Measurements from ENCODE around the gene NRBF2. TPM values are rescaled to one million over a fixed set of nuclear protein-coding genes. Genes with fewer than 3 reads are reported as not detected.

Gene NRBF2
- total and polyA plus RNA-seq, 2 experiments from 2014 or later, result 22.9 to 38.3 TPM

DNA sequence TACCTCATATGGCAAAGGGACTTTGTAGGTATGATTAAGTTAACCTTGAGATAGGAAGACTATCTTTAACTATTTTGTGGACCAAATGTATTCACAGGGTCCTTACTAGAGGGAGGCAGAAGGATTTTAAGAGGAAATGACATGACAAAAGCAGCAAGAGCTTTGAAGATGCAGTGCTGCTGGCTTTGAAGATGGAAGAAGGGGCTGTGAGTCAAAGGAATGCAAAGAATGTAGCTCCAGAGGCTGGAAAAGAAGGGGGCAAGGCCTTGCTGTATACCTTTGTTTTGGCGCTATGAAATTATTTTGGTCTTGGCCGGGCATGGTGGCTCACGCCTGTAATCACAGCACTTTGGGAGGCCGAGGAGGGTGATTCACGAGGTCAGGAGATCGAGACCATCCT lies 3.2 kb upstream of the NRBF2 start:
- Histone ChIP-seq H3K27me3 (ENCODE audit: insufficient read depth) (no peaks in the 10 kb centered on the region), H3K79me2 (replicated peaks; ENCODE audit: insufficient read depth) (peaks cover 13% of the 10 kb centered on the region), H4K20me1 (replicated peaks; ENCODE audit: insufficient read depth) (no peaks in the 10 kb centered on the region), H3K9me2 (ENCODE audit: insufficient read depth) (peaks cover 18% of the 10 kb centered on the region), H3K27ac (ENCODE audit: low read depth) (no peak overlapping the region), H3K4me3 (no peak overlapping the region), H3K4me1 (ENCODE audit: insufficient read depth) (peaks cover 11% of the 10 kb centered on the region), H3K4me2 (no peak overlapping the region), H2AFZ (no peak overlapping the region), H3F3A (replicated peaks; ENCODE audit: low read depth) (no peaks in the 10 kb centered on the region), H3K36me3 (ENCODE audit: insufficient read depth) (no peaks in the 10 kb centered on the region)
- Mint-ChIP-seq H3K9me3 (peaks cover 23% of the 10 kb centered on the region), H3K4me1 (peaks cover 12% of the 10 kb centered on the region), H3K4me3 (no peak overlapping the region), H3K27ac (no peak overlapping the region), H3K27me3 (ENCODE audit: insufficient read depth, low read depth, poor library complexity) (peaks cover 4% of the 10 kb centered on the region), H3K36me3 (ENCODE audit: low read depth) (peaks cover 21% of the 10 kb centered on the region)
- ATAC-seq (peak; percentile 6; the same call in 1 of the 3 replicates), DNase-seq (ENCODE audit: low spot score) (peak; percentile 81)
- TF ChIP-seq ZNF331 (CRISPR knock-in tag; IDR thresholded peaks at IDR 0.05; ENCODE audit: low read depth) (no peak), ZNF114 (CRISPR knock-in tag; IDR thresholded peaks at IDR 0.05) (no peak), EZH2phosphoT487 (IDR thresholded peaks at IDR 0.05; ENCODE audit: unreplicated experiment) (no peak)
- TF ChIP-seq, protein P1, sequence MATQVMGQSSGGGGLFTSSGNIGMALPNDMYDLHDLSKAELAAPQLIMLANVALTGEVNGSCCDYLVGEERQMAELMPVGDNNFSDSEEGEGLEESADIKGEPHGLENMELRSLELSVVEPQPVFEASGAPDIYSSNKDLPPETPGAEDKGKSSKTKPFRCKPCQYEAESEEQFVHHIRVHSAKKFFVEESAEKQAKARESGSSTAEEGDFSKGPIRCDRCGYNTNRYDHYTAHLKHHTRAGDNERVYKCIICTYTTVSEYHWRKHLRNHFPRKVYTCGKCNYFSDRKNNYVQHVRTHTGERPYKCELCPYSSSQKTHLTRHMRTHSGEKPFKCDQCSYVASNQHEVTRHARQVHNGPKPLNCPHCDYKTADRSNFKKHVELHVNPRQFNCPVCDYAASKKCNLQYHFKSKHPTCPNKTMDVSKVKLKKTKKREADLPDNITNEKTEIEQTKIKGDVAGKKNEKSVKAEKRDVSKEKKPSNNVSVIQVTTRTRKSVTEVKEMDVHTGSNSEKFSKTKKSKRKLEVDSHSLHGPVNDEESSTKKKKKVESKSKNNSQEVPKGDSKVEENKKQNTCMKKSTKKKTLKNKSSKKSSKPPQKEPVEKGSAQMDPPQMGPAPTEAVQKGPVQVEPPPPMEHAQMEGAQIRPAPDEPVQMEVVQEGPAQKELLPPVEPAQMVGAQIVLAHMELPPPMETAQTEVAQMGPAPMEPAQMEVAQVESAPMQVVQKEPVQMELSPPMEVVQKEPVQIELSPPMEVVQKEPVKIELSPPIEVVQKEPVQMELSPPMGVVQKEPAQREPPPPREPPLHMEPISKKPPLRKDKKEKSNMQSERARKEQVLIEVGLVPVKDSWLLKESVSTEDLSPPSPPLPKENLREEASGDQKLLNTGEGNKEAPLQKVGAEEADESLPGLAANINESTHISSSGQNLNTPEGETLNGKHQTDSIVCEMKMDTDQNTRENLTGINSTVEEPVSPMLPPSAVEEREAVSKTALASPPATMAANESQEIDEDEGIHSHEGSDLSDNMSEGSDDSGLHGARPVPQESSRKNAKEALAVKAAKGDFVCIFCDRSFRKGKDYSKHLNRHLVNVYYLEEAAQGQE (IDR thresholded peaks at IDR 0.05; ENCODE audit: unreplicated experiment), result no peak

DNA sequence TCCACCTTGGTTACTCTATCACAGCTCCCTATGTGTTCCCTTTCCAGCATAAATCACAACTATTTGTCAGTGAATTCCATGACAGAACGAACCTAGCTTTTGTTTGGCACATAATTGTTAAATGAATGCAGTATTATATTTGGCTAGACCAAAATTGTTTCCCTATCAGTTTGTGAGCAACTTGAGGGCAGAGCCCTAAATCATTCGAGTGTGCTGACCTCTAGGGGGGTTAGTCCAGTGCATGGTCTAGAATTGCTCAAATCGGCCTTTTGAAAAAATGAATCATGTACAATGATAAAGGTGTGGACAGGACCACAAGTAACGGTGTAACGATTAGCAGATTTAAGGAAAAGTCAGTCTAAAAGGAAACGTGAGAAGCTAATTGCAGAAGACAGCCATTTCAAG lies 475 bp upstream of the NRBF2 start:
- Mint-ChIP-seq H3K9me3 (peaks cover 23% of the 10 kb centered on the region), H3K27me3 (ENCODE audit: insufficient read depth, low read depth, poor library complexity) (peaks cover 4% of the 10 kb centered on the region), H3K4me1 (peaks cover 15% of the 10 kb centered on the region), H3K36me3 (ENCODE audit: low read depth) (peaks cover 21% of the 10 kb centered on the region), H3K27ac (no peak overlapping the region), H3K4me3 (peak overlapping the region; percentile 87)
- no peak for TF ChIP-seq EZH2phosphoT487 (IDR thresholded peaks at IDR 0.05; ENCODE audit: unreplicated experiment)
- TF ChIP-seq, protein P2, sequence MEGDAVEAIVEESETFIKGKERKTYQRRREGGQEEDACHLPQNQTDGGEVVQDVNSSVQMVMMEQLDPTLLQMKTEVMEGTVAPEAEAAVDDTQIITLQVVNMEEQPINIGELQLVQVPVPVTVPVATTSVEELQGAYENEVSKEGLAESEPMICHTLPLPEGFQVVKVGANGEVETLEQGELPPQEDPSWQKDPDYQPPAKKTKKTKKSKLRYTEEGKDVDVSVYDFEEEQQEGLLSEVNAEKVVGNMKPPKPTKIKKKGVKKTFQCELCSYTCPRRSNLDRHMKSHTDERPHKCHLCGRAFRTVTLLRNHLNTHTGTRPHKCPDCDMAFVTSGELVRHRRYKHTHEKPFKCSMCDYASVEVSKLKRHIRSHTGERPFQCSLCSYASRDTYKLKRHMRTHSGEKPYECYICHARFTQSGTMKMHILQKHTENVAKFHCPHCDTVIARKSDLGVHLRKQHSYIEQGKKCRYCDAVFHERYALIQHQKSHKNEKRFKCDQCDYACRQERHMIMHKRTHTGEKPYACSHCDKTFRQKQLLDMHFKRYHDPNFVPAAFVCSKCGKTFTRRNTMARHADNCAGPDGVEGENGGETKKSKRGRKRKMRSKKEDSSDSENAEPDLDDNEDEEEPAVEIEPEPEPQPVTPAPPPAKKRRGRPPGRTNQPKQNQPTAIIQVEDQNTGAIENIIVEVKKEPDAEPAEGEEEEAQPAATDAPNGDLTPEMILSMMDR (conservative IDR thresholded peaks at IDR 0.05; ENCODE audit: low read depth in 2 of 2), result peak in 1 of 2 experiments; percentile 38; a peak in 1 of 4 replicates
- Histone ChIP-seq H3K36me3 (ENCODE audit: insufficient read depth) (no peaks in the 10 kb centered on the region), H3K27me3 (ENCODE audit: insufficient read depth) (no peaks in the 10 kb centered on the region), H3K4me3 (no peak overlapping the region), H3K4me2 (peak overlapping the region; percentile 50; the same call in 1 of the 2 replicates), H3K9me2 (ENCODE audit: insufficient read depth) (peaks cover 18% of the 10 kb centered on the region), H3K27ac (ENCODE audit: low read depth) (no peak overlapping the region), H3K79me2 (replicated peaks; ENCODE audit: insufficient read depth) (peaks cover 40% of the 10 kb centered on the region), H4K20me1 (replicated peaks; ENCODE audit: insufficient read depth) (no peaks in the 10 kb centered on the region), H3K4me1 (ENCODE audit: insufficient read depth) (peaks cover 16% of the 10 kb centered on the region), H3F3A (replicated peaks; ENCODE audit: low read depth) (no peaks in the 10 kb centered on the region), H2AFZ (no peak overlapping the region; the same call in 1 of the 2 replicates)
- no peak for ATAC-seq
- no peak for DNase-seq (ENCODE audit: low spot score)
